HepG2 (cell line): ENCODE results near the gene ILDR2. TPM values are rescaled to one million over a fixed set of nuclear protein-coding genes. Genes with fewer than 3 reads are reported as not detected.

Experiments used
- ATAC-seq: fragments of 200-7000 bp; cut with Tn5 transposase; 3 replicates; pipeline ENCODE4 v1.9.1; 2020; ENCODE audit warnings: mild to moderate bottlenecking, moderate library complexity
- BruUV-seq: library from RNA; stranded (reverse); fragments of 400-500 nt; replicated peaks from 2 replicates; lab custom pipeline; 2021; lab: Mats Ljungman, UMichigan
- CTCF ChIA-PET: fragments of 300-600 bp; formaldehyde crosslinking; extraction: SDS; loops from one replicate; lab custom pipeline; 2021; ENCODE audit warnings: low total read pairs, inconsistent platforms, low intra/inter-chr PET ratio; lab: Yijun Ruan, JAX
- POLR2A ChIA-PET: fragments of 350-600 bp; sonication (Branson Sonifier 250); formaldehyde crosslinking; loops from one replicate; lab custom pipeline; 2020; ENCODE audit warnings: antibody characterized with exemption, inconsistent platforms; lab: Yijun Ruan, JAX
- DNase-seq: peaks from one replicate; pipeline ENCODE4 v3.0.0-alpha.2; 2015; ENCODE audit warnings: low spot score
- FAIRE-seq: peaks from 3 replicates; lab custom pipeline; 2011; peaks lifted over from hg19 to GRCh38; lab: Jason Lieb, UNC
- H2AFZ ChIP-seq: one replicate; pipeline ENCODE4 v1.6.1; 2011; ENCODE audit warnings: low read length, inconsistent platforms
- H3K27ac ChIP-seq: fragments of 300-600 bp; 3 replicates; pipeline ENCODE4 v1.8.0; 2011; ENCODE audit warnings: mixed run types, mild to moderate bottlenecking, mixed read lengths, low read length, inconsistent platforms; ENCODE audit not compliant: insufficient read depth; ENCODE audit errors: extremely low read length
- H3K27me3 ChIP-seq, 2 experiments: fragments of 200-600 bp in 1 of 2; 2 replicates in 1 of 2; 3 replicates in 1 of 2; pipeline versions ENCODE4 v1.6.0 to v1.8.0; 2011; ENCODE audit warnings: low read length in 2 of 2, mild to moderate bottlenecking in 2 of 2, moderate library complexity in 2 of 2, inconsistent platforms in 1 of 2; ENCODE audit not compliant: insufficient read depth in 2 of 2, control insufficient read depth in 1 of 2
- H3K36me3 ChIP-seq, 2 experiments: fragments of 200-600 bp in 1 of 2; replicated peaks in 1 of 2; 2 replicates in 1 of 2; 3 replicates in 1 of 2; pipeline versions ENCODE4 v1.5.1 to v1.8.0; 2011; ENCODE audit warnings: low read length in 2 of 2, inconsistent platforms in 1 of 2; ENCODE audit not compliant: insufficient read depth in 2 of 2, control insufficient read depth in 1 of 2
- H3K4me1 ChIP-seq: 2 replicates; pipeline ENCODE4 v1.5.1; 2012; ENCODE audit warnings: low read length, inconsistent platforms; ENCODE audit not compliant: insufficient read depth
- H3K4me2 ChIP-seq: 2 replicates; pipeline ENCODE4 v1.6.0; 2011; ENCODE audit warnings: low read depth, low read length, inconsistent platforms
- H3K4me3 ChIP-seq, 3 experiments: fragments of 200-600 bp in 1 of 3; sonication (generic), shearing (Covaris generic) in 1 of 3; replicated peaks in 1 of 3; 2 replicates each; pipeline ENCODE4 v1.5.1; 2011 to 2016; ENCODE audit warnings: low read length in 3 of 3, inconsistent platforms in 2 of 3, low read depth in 2 of 3, mild to moderate bottlenecking in 2 of 3, control low read depth in 1 of 3, mixed read lengths in 1 of 3; ENCODE audit not compliant: insufficient read depth in 1 of 3
- H3K79me2 ChIP-seq: one replicate; pipeline ENCODE4 v1.6.1; 2011; ENCODE audit warnings: low read length, inconsistent platforms; ENCODE audit not compliant: insufficient read depth
- H3K9ac ChIP-seq: 2 replicates; pipeline ENCODE4 v1.6.0; 2011; ENCODE audit warnings: mild to moderate bottlenecking, low read depth, low read length, inconsistent platforms; ENCODE audit not compliant: insufficient read depth
- H3K9me3 ChIP-seq: 2 replicates; pipeline ENCODE4 v1.5.1; 2012; ENCODE audit warnings: mild to moderate bottlenecking, low read length
- H4K20me1 ChIP-seq: 2 replicates; pipeline ENCODE4 v1.6.0; 2011; ENCODE audit warnings: inconsistent platforms, mild to moderate bottlenecking, low read length, moderate library complexity; ENCODE audit not compliant: insufficient read depth
- HMG20A ChIP-seq: IDR thresholded peaks from 2 replicates; pipeline ENCODE4 v1.6.1; 2016; ENCODE audit warnings: borderline replicate concordance
- JARID2 ChIP-seq: sonication (generic); formaldehyde crosslinking; IDR thresholded peaks from 2 replicates; pipeline ENCODE4 v1.8.1; 2023; ENCODE audit warnings: missing genetic modification reagents, inconsistent platforms; ENCODE audit not compliant: insufficient replicate concordance
- MED1 ChIP-seq: sonication (generic); formaldehyde crosslinking; IDR thresholded peaks from 2 replicates; pipeline ENCODE4 v1.4.0; 2020; ENCODE audit warnings: missing genetic modification reagents
- MXD4 ChIP-seq: IDR thresholded peaks from 2 replicates; pipeline ENCODE4 v1.6.1; 2016; ENCODE audit warnings: mild to moderate bottlenecking, missing biosample characterization, missing genetic modification reagents
- NFKBIZ ChIP-seq: IDR thresholded peaks from 2 replicates; pipeline ENCODE4 v1.6.1; 2018; ENCODE audit warnings: missing genetic modification reagents, missing compliant biosample characterization
- SP4 ChIP-seq: sonication (generic); formaldehyde crosslinking; IDR thresholded peaks from 2 replicates; pipeline ENCODE4 v1.8.1; 2023; ENCODE audit warnings: mild to moderate bottlenecking, missing genetic modification reagents
- SRSF1 ChIP-seq: fragments of 200-400 bp; formaldehyde crosslinking; optimal IDR thresholded peaks from 2 replicates; pipeline ENCODE3; 2017; ENCODE audit warnings: mild to moderate bottlenecking, low read depth, low read length, moderate library complexity
- TARDBP ChIP-seq: sonication (generic); formaldehyde crosslinking; IDR thresholded peaks from 2 replicates; pipeline ENCODE4 v1.8.0; 2022; ENCODE audit warnings: mild to moderate bottlenecking, missing genetic modification reagents
- TCF12 ChIP-seq, 2 experiments: fragments of 450-650 bp in 1 of 2; sonication (generic) in 1 of 2; formaldehyde crosslinking in 1 of 2; IDR thresholded peaks; 2 replicates each; pipeline versions ENCODE4 v1.6.1 to v1.8.0; 2017 to 2022; ENCODE audit warnings: antibody characterized with exemption in 1 of 2, mild to moderate bottlenecking in 1 of 2, missing genetic modification reagents in 1 of 2, moderate library complexity in 1 of 2
- ZBTB10 ChIP-seq: sonication (generic); formaldehyde crosslinking; IDR thresholded peaks from 2 replicates; pipeline ENCODE4 v1.4.0; 2020; ENCODE audit warnings: missing genetic modification reagents, borderline replicate concordance
- ZNF598 ChIP-seq: sonication (generic); formaldehyde crosslinking; IDR thresholded peaks from 2 replicates; pipeline ENCODE4 v1.5.1; 2020; ENCODE audit warnings: mild to moderate bottlenecking, missing genetic modification reagents, borderline replicate concordance
- ZNF674 ChIP-seq: sonication (generic); formaldehyde crosslinking; IDR thresholded peaks from 2 replicates; pipeline ENCODE4 v1.5.0; 2020; ENCODE audit warnings: low read depth, mild to moderate bottlenecking, missing genetic modification reagents
- ZNF678 ChIP-seq: sonication (generic); formaldehyde crosslinking; IDR thresholded peaks from 2 replicates; pipeline ENCODE4 v1.4.0; 2020; ENCODE audit warnings: mild to moderate bottlenecking, missing genetic modification reagents
- ZNF792 ChIP-seq: IDR thresholded peaks from 2 replicates; pipeline ENCODE4 v1.6.1; 2016
- ZNF816 ChIP-seq: sonication (generic); formaldehyde crosslinking; IDR thresholded peaks from 2 replicates; pipeline ENCODE4 v1.8.0; 2022; ENCODE audit warnings: missing genetic modification reagents, mild to moderate bottlenecking, borderline replicate concordance
- ZNF883 ChIP-seq: sonication (generic); formaldehyde crosslinking; IDR thresholded peaks from 2 replicates; pipeline ENCODE4 v1.5.1; 2020; ENCODE audit warnings: mild to moderate bottlenecking, missing genetic modification reagents; ENCODE audit errors: not compliant biosample characterization
- in situ Hi-C: cut with HindIII; loops from 2 replicates; pipeline ENCODE4 v1.10.0; 2017; ENCODE audit warnings: low pct_unique_long_range_greater_than_20kb; ENCODE audit not compliant: extremely low pct_ligation_motif_present
- intact Hi-C: fragments of 100-400 bp; cut with micrococcal nuclease; formaldehyde crosslinking; loops from one replicate; pipeline ENCODE4 v1.10.0; 2022; ENCODE audit not compliant: unreplicated experiment
- polyA plus RNA-seq, 8 experiments: library from polyadenylated mRNA; depleted of rRNA in 3 of 8; stranded (reverse) in 7 of 8; unstranded in 1 of 8; fragments of >200 nt; fragmentation: Illumina TruSeq in 4 of 8; extraction: Trizol in 4 of 8; gene quantifications; 2 replicates each; pipeline versions ENCODE4 v1.2.1 to v1.2.3, GENCODE V29; 2011 to 2016; ENCODE audit warnings: low read depth in 4 of 8, missing spikeins in 1 of 8, mixed read lengths in 1 of 8; ENCODE audit not compliant: insufficient read depth in 1 of 8
- total RNA-seq, 5 experiments: library from RNA; depleted of rRNA; stranded (reverse); fragments of >200 nt; fragmentation: Illumina TruSeq; extraction: Trizol; gene quantifications; 2 replicates each; pipeline ENCODE4 v1.2.3, GENCODE V29; 2016; ENCODE audit warnings: low read depth in 1 of 5
- TF ChIP-seq, protein P1 (sequence below): sonication (generic); formaldehyde crosslinking; IDR thresholded peaks from 2 replicates; pipeline ENCODE4 v1.4.0; 2020; ENCODE audit warnings: mild to moderate bottlenecking, low read depth, missing genetic modification reagents

Gene ILDR2
- total and polyA plus RNA-seq, 2 of the 13 experiments (the other 11 are each of a cell fraction or from before 2014, with no cell fraction given) = 0.04 TPM; not detected in 1

- no peak for TF ChIP-seq MED1 (CRISPR knock-in tag)
- TF ChIP-seq MXD4 (CRISPR knock-in tag) = no peak
- TF ChIP-seq JARID2 (CRISPR knock-in tag) = no peak
- no peak for TF ChIP-seq ZBTB10 (CRISPR knock-in tag)
- TF ChIP-seq ZNF792 (CRISPR knock-in tag) = no peak
- TF ChIP-seq, protein P1, sequence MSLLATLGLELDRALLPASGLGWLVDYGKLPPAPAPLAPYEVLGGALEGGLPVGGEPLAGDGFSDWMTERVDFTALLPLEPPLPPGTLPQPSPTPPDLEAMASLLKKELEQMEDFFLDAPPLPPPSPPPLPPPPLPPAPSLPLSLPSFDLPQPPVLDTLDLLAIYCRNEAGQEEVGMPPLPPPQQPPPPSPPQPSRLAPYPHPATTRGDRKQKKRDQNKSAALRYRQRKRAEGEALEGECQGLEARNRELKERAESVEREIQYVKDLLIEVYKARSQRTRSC (CRISPR knock-in tag) = no peak
- no peak for TF ChIP-seq ZNF816 (CRISPR knock-in tag)
- no peak for TF ChIP-seq TARDBP
- no peak for TF ChIP-seq TCF12 (IDR thresholded peaks at IDR 0.05)
- no peak for TF ChIP-seq TCF12 (CRISPR knock-in tag; IDR thresholded peaks at IDR 0.05)
- TF ChIP-seq ZNF883 = no peak
- TF ChIP-seq SP4 (CRISPR knock-in tag) = no peak
- TF ChIP-seq ZNF674 (CRISPR knock-in tag) = no peak
- TF ChIP-seq SRSF1 = no peak
- no peak for TF ChIP-seq ZNF678 (CRISPR knock-in tag)
- TF ChIP-seq ZNF598 (CRISPR knock-in tag) = no peak
- TF ChIP-seq NFKBIZ = no peak
- no peak for TF ChIP-seq HMG20A (CRISPR knock-in tag)
- in situ Hi-C loops = no loop called here
- FAIRE-seq = no peak
- Histone ChIP-seq H3K4me1 (no peaks in the 10 kb centered on the region), H3K27me3 (peaks cover 0 to 7% of the 10 kb centered on the region in 2 experiments; a peak in 3 of 5 replicates), H3K27ac (no peak overlapping the region), H2AFZ (no peak overlapping the region), H3K4me3 (no peak overlapping the region), H4K20me1 (no peaks in the 10 kb centered on the region), H3K9ac (no peak overlapping the region), H3K9me3 (no peaks in the 10 kb centered on the region), H3K36me3 (no peaks in the 10 kb centered on the region), H3K4me2 (no peak overlapping the region), H3K79me2 (no peaks in the 10 kb centered on the region)
- intact Hi-C loops = no loop called here
- BruUV-seq = no TSS peak
- no peak for ATAC-seq
- no peak for DNase-seq
- ChIA-PET CTCF (no interaction called here), POLR2A (no interaction called here)
Observed at GRCh38 chr1:166953491-166953890, 21.8 kb downstream of the ILDR2 start.
